MM.1S (cell line): ENCODE data around the gene URB1.

ENCODE experiments used
- DNase-seq: peaks from one replicate; pipeline ENCODE4 v3.0.0-alpha.2; 2015
- H2AFZ ChIP-seq: fragments of 300-600 bp; sonication (generic); 2 replicates; pipeline ENCODE4 v1.6.0; 2016; ENCODE audit warnings: antibody characterized with exemption, low read length
- H3F3A ChIP-seq: fragments of 300-600 bp; sonication (generic); 2 replicates; pipeline ENCODE4 v1.6.1; 2016; ENCODE audit warnings: mild to moderate bottlenecking, antibody characterized with exemption, low read length, moderate library complexity, mixed read lengths; ENCODE audit not compliant: insufficient read depth
- H3K27ac ChIP-seq: fragments of 300-600 bp; sonication (generic); 2 replicates; pipeline ENCODE4 v1.5.1; 2016; ENCODE audit warnings: mild to moderate bottlenecking, low read length
- H3K27me3 ChIP-seq: fragments of 300-600 bp; sonication (generic); replicated peaks from 2 replicates; pipeline ENCODE4 v1.6.0; 2016; ENCODE audit warnings: low read length; ENCODE audit not compliant: insufficient read depth
- H3K36me3 ChIP-seq: fragments of 300-600 bp; sonication (generic); replicated peaks from 2 replicates; pipeline ENCODE4 v1.6.1; 2016; ENCODE audit warnings: mild to moderate bottlenecking, low read length, mixed read lengths; ENCODE audit not compliant: insufficient read depth
- H3K4me1 ChIP-seq: fragments of 300-600 bp; sonication (generic); 2 replicates; pipeline ENCODE4 v1.6.1; 2016; ENCODE audit warnings: low read length, mixed read lengths
- H3K4me2 ChIP-seq: fragments of 300-600 bp; sonication (generic); 2 replicates; pipeline ENCODE4 v1.6.0; 2016; ENCODE audit warnings: low read depth, low read length
- H3K4me3 ChIP-seq: fragments of 300-600 bp; sonication (generic); 2 replicates; pipeline ENCODE4 v1.5.1; 2016; ENCODE audit warnings: low read length, mixed read lengths
- H3K79me2 ChIP-seq: fragments of 300-600 bp; sonication (generic); 2 replicates; pipeline ENCODE4 v1.6.1; 2016; ENCODE audit warnings: mixed run types, low read length, mixed read lengths
- H3K9ac ChIP-seq: fragments of 300-600 bp; sonication (generic); 2 replicates; pipeline ENCODE4 v1.6.1; 2016; ENCODE audit warnings: low read length, mixed read lengths
- H3K9me2 ChIP-seq: fragments of 300-600 bp; sonication (generic); replicated peaks from 2 replicates; pipeline ENCODE4 v1.6.1; 2016; ENCODE audit warnings: mild to moderate bottlenecking, low read length, mixed read lengths; ENCODE audit not compliant: insufficient read depth
- H3K9me3 ChIP-seq: fragments of 300-600 bp; sonication (generic); replicated peaks from 2 replicates; pipeline ENCODE4 v1.6.1; 2016; ENCODE audit warnings: mild to moderate bottlenecking, low read length, mixed read lengths; ENCODE audit not compliant: insufficient read depth
- H4K20me1 ChIP-seq: fragments of 300-600 bp; sonication (generic); 2 replicates; pipeline ENCODE4 v1.6.1; 2016; ENCODE audit warnings: mild to moderate bottlenecking, low read length, moderate library complexity, mixed read lengths; ENCODE audit not compliant: insufficient read depth
- EZH2 ChIP-seq: fragments of 300-600 bp; sonication (generic); optimal IDR thresholded peaks from 2 replicates; pipeline ENCODE3; 2017; ENCODE audit warnings: low read depth, mild to moderate bottlenecking, antibody characterized with exemption, low read length, mixed read lengths
- EZH2phosphoT487 ChIP-seq: fragments of 300-600 bp; sonication (generic); IDR thresholded peaks from 2 replicates; pipeline ENCODE4 v1.6.1; 2018; ENCODE audit warnings: antibody characterized with exemption, low read length
- TF ChIP-seq, protein P1 (sequence below): fragments of 300-600 bp; sonication (generic); IDR thresholded peaks from 2 replicates; pipeline ENCODE4 v1.5.1; 2016; ENCODE audit warnings: antibody characterized with exemption, low read length, mixed read lengths

Gene URB1

GRCh38 chr21:32381571-32381970, 11.2 kb downstream of the URB1 start:
- H3K9me2 ChIP-seq, result no peaks in the 10 kb centered on the region
- H3F3A ChIP-seq, result no peaks in the 10 kb centered on the region
- peaks cover 6% of the 10 kb centered on the region for H4K20me1 ChIP-seq
- H3K9ac ChIP-seq, result no peak overlapping the region
- no peak for DNase-seq
- H3K4me2 ChIP-seq, result no peak overlapping the region
- H3K36me3 ChIP-seq, result peaks cover 17% of the 10 kb centered on the region
- peaks cover 88% of the 10 kb centered on the region for H3K79me2 ChIP-seq
- H3K9me3 ChIP-seq, result no peaks in the 10 kb centered on the region
- H3K27me3 ChIP-seq, result no peaks in the 10 kb centered on the region
- no peak overlapping the region for H2AFZ ChIP-seq
- no peak overlapping the region for H3K27ac ChIP-seq
- no peaks in the 10 kb centered on the region for H3K4me1 ChIP-seq
- TF ChIP-seq, protein P1, sequence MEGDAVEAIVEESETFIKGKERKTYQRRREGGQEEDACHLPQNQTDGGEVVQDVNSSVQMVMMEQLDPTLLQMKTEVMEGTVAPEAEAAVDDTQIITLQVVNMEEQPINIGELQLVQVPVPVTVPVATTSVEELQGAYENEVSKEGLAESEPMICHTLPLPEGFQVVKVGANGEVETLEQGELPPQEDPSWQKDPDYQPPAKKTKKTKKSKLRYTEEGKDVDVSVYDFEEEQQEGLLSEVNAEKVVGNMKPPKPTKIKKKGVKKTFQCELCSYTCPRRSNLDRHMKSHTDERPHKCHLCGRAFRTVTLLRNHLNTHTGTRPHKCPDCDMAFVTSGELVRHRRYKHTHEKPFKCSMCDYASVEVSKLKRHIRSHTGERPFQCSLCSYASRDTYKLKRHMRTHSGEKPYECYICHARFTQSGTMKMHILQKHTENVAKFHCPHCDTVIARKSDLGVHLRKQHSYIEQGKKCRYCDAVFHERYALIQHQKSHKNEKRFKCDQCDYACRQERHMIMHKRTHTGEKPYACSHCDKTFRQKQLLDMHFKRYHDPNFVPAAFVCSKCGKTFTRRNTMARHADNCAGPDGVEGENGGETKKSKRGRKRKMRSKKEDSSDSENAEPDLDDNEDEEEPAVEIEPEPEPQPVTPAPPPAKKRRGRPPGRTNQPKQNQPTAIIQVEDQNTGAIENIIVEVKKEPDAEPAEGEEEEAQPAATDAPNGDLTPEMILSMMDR, result no peak
- no peak for TF ChIP-seq EZH2
- TF ChIP-seq EZH2phosphoT487, result no peak
- no peak overlapping the region for H3K4me3 ChIP-seq

DNA sequence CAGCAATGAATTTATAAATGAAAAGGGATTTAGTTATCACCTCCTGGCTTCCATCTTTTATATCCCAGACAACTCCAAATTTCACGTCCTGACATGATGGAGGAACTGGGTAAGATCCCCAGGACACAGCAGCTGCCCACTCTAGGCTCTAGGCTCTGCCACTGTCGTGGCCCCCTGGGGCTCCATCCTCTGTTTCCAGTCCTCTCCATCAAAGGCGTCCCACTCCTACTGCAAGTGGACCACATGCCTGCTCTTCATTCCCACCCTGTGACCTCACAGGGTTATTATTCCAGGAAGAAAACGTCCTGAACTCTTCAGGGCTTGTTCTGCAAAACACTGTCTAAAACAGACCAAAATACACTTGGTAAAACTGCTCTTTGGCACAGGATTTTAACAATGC, 11.9 kb downstream of the URB1 start:
- peaks cover 17% of the 10 kb centered on the region for H3K36me3 ChIP-seq

DNA sequence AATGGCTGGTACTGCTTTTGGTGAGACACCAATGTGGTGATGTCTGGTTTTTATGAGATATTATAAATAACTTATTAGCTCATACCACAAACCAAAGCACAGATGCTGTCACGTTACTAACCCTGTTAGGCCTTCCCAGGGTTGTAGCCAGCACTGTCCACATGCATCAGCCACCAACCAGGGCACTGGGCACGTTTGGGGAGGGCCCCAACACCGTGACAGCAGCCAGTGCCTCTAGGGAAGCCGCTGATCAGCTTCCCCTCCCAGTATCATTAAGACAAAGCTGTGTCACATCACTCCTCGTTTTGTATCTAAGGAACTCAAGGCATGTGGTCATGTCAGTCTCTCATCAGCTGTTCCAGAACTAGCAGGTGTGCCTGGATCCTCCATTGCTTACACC, 13.9 kb downstream of the URB1 start:
- Histone ChIP-seq H3K4me1 (no peaks in the 10 kb centered on the region), H3K79me2 (peaks cover 64% of the 10 kb centered on the region), H3K27me3 (no peaks in the 10 kb centered on the region), H3K27ac (no peak overlapping the region), H3K9ac (no peak overlapping the region), H3K4me3 (no peak overlapping the region), H2AFZ (no peak overlapping the region), H3K9me3 (no peaks in the 10 kb centered on the region), H3K9me2 (no peaks in the 10 kb centered on the region), H3K36me3 (peaks cover 23% of the 10 kb centered on the region), H3F3A (no peaks in the 10 kb centered on the region), H3K4me2 (no peak overlapping the region), H4K20me1 (no peaks in the 10 kb centered on the region)
- TF ChIP-seq EZH2phosphoT487 (no peak), EZH2 (no peak)
- TF ChIP-seq, protein P1, result no peak
- DNase-seq, result no peak

More for the DNA sequence above, 11.9 kb downstream of the URB1 start:
- H3K9me3 ChIP-seq, result no peaks in the 10 kb centered on the region
- no peaks in the 10 kb centered on the region for H3K27me3 ChIP-seq
- no peaks in the 10 kb centered on the region for H3K4me1 ChIP-seq
- no peaks in the 10 kb centered on the region for H3K9me2 ChIP-seq
- H3K79me2 ChIP-seq, result peaks cover 82% of the 10 kb centered on the region
- TF ChIP-seq EZH2phosphoT487 (no peak), EZH2 (no peak)
- TF ChIP-seq, protein P1, result no peak
- DNase-seq, result no peak
- H2AFZ ChIP-seq, result no peak overlapping the region
- H3F3A ChIP-seq, result no peaks in the 10 kb centered on the region
- no peak overlapping the region for H3K4me3 ChIP-seq
- H3K27ac ChIP-seq, result no peak overlapping the region
- no peaks in the 10 kb centered on the region for H4K20me1 ChIP-seq
- H3K9ac ChIP-seq, result no peak overlapping the region
- no peak overlapping the region for H3K4me2 ChIP-seq
